Measurements from ENCODE around the gene CCDC33.

Gene CCDC33

DNA sequence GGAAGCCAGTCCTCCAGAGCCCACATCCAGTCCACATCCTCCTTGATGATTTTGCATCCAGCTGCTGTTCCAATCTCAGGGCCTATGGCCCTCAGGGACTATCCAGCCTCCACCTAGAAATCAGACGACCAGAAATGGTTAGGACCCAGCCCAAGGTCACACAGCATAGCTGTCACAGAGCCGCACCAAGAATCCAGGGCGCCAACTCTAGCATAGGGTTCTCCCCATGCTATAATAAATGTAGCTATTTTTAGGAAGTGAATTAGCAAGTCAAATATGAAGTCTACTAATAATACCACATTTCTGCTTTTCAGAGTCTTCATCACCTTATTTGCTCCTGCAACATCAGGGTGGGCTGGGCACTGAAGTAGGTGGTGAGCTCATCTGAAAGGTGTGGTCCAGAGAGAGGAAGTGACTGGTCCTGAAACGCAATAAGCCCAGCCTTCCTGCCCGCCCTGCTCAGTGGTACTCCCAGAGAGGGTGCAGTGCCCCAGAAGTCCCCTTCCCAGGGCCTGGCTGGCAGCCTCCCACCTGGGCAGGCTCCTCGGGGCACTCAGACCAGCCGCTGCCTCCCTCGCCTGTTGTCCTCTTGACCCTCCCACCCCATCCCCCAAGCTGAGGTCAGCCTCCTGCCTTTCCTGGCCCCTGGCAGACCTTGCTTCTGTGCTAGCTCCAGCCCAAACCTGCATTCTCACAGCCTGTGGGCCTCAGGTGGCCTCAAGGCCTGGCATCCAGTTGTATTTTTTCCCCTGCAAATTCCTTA, 148.9 kb downstream of the CCDC33 start:
- no peak for DNase-seq

- DNase-seq = no peak
Measured at GRCh38 chr15:74385733-74386132, 149.6 kb downstream of the CCDC33 start.
